ENCODE measurements around the gene IGFN1. TPM values are rescaled to one million over a fixed set of nuclear protein-coding genes. Genes with fewer than 3 reads are reported as not detected.
"Not testable (repeated sequence)": the region's sequence is repeated elsewhere in the genome, so short reads cannot be mapped to it uniquely, and the experiment has no call there.

Gene IGFN1
- polyA plus RNA-seq, 1 of the 3 experiments (the other 2 are of a cell fraction) = 0.18 TPM

GRCh38 chr1:201156819-201157218, 33.8 kb upstream of the IGFN1 start (continued):
- TF ChIP-seq FOXM1 (IDR thresholded peaks at IDR 0.05; ENCODE audit: low read depth) (no peak), RCOR1 (IDR thresholded peaks at IDR 0.05; ENCODE audit: low read length) (no peak), SMC3 (IDR thresholded peaks at IDR 0.05; ENCODE audit: low read depth, low read length) (no peak), TAF1 (IDR thresholded peaks at IDR 0.05; ENCODE audit: borderline replicate concordance, low read depth, low read length) (no peak)
- TF ChIP-seq, protein P1, sequence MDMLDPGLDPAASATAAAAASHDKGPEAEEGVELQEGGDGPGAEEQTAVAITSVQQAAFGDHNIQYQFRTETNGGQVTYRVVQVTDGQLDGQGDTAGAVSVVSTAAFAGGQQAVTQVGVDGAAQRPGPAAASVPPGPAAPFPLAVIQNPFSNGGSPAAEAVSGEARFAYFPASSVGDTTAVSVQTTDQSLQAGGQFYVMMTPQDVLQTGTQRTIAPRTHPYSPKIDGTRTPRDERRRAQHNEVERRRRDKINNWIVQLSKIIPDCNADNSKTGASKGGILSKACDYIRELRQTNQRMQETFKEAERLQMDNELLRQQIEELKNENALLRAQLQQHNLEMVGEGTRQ (IDR thresholded peaks at IDR 0.05; ENCODE audit: borderline replicate concordance, low read depth, low read length) = no peak
- TF ChIP-seq, protein P2, sequence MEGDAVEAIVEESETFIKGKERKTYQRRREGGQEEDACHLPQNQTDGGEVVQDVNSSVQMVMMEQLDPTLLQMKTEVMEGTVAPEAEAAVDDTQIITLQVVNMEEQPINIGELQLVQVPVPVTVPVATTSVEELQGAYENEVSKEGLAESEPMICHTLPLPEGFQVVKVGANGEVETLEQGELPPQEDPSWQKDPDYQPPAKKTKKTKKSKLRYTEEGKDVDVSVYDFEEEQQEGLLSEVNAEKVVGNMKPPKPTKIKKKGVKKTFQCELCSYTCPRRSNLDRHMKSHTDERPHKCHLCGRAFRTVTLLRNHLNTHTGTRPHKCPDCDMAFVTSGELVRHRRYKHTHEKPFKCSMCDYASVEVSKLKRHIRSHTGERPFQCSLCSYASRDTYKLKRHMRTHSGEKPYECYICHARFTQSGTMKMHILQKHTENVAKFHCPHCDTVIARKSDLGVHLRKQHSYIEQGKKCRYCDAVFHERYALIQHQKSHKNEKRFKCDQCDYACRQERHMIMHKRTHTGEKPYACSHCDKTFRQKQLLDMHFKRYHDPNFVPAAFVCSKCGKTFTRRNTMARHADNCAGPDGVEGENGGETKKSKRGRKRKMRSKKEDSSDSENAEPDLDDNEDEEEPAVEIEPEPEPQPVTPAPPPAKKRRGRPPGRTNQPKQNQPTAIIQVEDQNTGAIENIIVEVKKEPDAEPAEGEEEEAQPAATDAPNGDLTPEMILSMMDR (IDR thresholded peaks at IDR 0.05) = no peak

- ChIA-PET POLR2A (no interaction called here), CTCF (interaction anchor here (1.0 to 2.5 kb wide), 5 partner anchors 9 to 203 kb away, joined by 3 to 14 read pairs (median 3); no protein-coding TSS in a partner anchor)
Measured at GRCh38 chr1:201157949-201158348, 32.7 kb upstream of the IGFN1 start.

DNA sequence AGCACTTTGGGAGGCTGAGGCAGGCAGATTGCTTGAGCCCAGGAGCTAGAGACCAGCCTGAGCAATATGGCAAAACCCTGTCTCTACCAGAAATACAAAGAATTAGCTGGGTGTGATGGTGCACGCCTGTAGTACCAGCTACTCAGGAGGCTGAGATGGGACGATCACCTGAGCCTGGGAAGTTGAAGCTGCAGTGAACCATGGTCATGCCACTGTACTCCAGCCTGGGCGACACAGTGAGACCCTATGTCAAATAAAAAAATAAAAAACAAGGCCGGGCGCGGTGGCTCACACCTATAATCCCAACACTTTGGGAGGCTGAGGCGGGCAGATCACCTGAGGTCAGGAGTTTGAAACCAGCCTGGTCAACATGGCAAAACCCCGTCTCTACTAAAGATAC, 27.6 kb upstream of the IGFN1 start:
- H3F3A ChIP-seq (replicated peaks; ENCODE audit: insufficient read depth); H3K4me1 ChIP-seq (ENCODE audit: control insufficient read depth in 1 of 2, insufficient read depth in 2 of 2, low read depth in 1 of 2, low read length in 1 of 2); H3K4me2 ChIP-seq; H3K9me3 ChIP-seq; POLR2A ChIA-PET; H4K20me1 ChIP-seq (ENCODE audit: insufficient read depth); DNase-seq; CTCF ChIA-PET; H3K9ac ChIP-seq; H3K4me3 ChIP-seq (ENCODE audit: low read depth in 2 of 2, low read length in 1 of 2); H2AFZ ChIP-seq (ENCODE audit: low read depth); H3K27me3 ChIP-seq (ENCODE audit: insufficient read depth); H3K36me3 ChIP-seq (replicated peaks in 1 of 2; ENCODE audit: control insufficient read depth in 1 of 2, insufficient read depth in 2 of 2, low read length in 1 of 2); H3K27ac ChIP-seq (ENCODE audit: low read depth in 2 of 2, low read length in 1 of 2); H3K9me2 ChIP-seq; H3K79me2 ChIP-seq (ENCODE audit: insufficient read depth): not testable (repeated sequence)
- WGBS (ENCODE audit: low lambda C conversion rate) = 91% methylated on average over 8 of the region's 8 CpGs

More at GRCh38 chr1:201157949-201158348, 32.7 kb upstream of the IGFN1 start:
- H2AFZ ChIP-seq (ENCODE audit: low read depth) = no peak overlapping the region
- H3K27me3 ChIP-seq (ENCODE audit: insufficient read depth) = no peaks in the 10 kb centered on the region
- H3K4me3 ChIP-seq (ENCODE audit: low read depth in 2 of 2, low read length in 1 of 2) = no peak overlapping the region
- no peaks in the 10 kb centered on the region for H3K9me2 ChIP-seq
- no peak overlapping the region for H3K4me2 ChIP-seq
- H3F3A ChIP-seq (replicated peaks; ENCODE audit: insufficient read depth) = no peaks in the 10 kb centered on the region
- H3K9ac ChIP-seq = no peak overlapping the region
- no peaks in the 10 kb centered on the region for H3K36me3 ChIP-seq (replicated peaks in 1 of 2; ENCODE audit: control insufficient read depth in 1 of 2, insufficient read depth in 2 of 2, low read length in 1 of 2)
- no peak for TF ChIP-seq FOSL2 (IDR thresholded peaks at IDR 0.05; ENCODE audit: borderline replicate concordance, low read depth)
- no peak for TF ChIP-seq YY1 (IDR thresholded peaks at IDR 0.05; ENCODE audit: low read depth)
- TF ChIP-seq, protein P2 (IDR thresholded peaks at IDR 0.05) = no peak
- no peak for TF ChIP-seq NFIC (IDR thresholded peaks at IDR 0.05; ENCODE audit: borderline replicate concordance)
- TF ChIP-seq EP300 (IDR thresholded peaks at IDR 0.05; ENCODE audit: borderline replicate concordance in 1 of 2, low read depth in 1 of 2, low read length in 1 of 2) = no peak
- TF ChIP-seq FOXM1 (IDR thresholded peaks at IDR 0.05; ENCODE audit: low read depth) = no peak
- TF ChIP-seq FOXJ3 (CRISPR knock-in tag; IDR thresholded peaks at IDR 0.05) = no peak
- TF ChIP-seq ELF1 (IDR thresholded peaks at IDR 0.05) = no peak
- TF ChIP-seq NRF1 (IDR thresholded peaks at IDR 0.05; ENCODE audit: low read depth, low read length) = no peak
- TF ChIP-seq TAF1 (IDR thresholded peaks at IDR 0.05; ENCODE audit: borderline replicate concordance, low read depth, low read length) = no peak
- no peak for TF ChIP-seq PBX3 (IDR thresholded peaks at IDR 0.05)
- TF ChIP-seq, protein P1 (IDR thresholded peaks at IDR 0.05; ENCODE audit: borderline replicate concordance, low read depth, low read length) = no peak
- no peak for TF ChIP-seq MEF2A (IDR thresholded peaks at IDR 0.05; ENCODE audit: borderline replicate concordance, low read depth)
- TF ChIP-seq JUND (IDR thresholded peaks at IDR 0.05) = no peak
- no peak overlapping the region for H3K27ac ChIP-seq (ENCODE audit: low read depth in 2 of 2, low read length in 1 of 2)
- peaks cover 10% of the 10 kb centered on the region for H3K79me2 ChIP-seq (ENCODE audit: insufficient read depth)
- H3K4me1 ChIP-seq (ENCODE audit: control insufficient read depth in 1 of 2, insufficient read depth in 2 of 2, low read depth in 1 of 2, low read length in 1 of 2) = peaks cover 8 to 14% of the 10 kb centered on the region in 2 experiments; a peak in 3 of 4 replicates
- no peaks in the 10 kb centered on the region for H4K20me1 ChIP-seq (ENCODE audit: insufficient read depth)
- no peaks in the 10 kb centered on the region for H3K9me3 ChIP-seq
- no peak for DNase-seq
- WGBS (ENCODE audit: low lambda C conversion rate) = 79% methylated on average over 2 of the region's 2 CpGs
